Hair follicular keratinocyte (primary cell): Measurements from ENCODE around the gene TOMM70. TPM values are rescaled to one million over a fixed set of nuclear protein-coding genes. Genes with fewer than 3 reads are reported as not detected.

Experiments
- total RNA-seq: library from RNA; depleted of rRNA; stranded (reverse); fragments of >200 nt; gene quantifications from 2 replicates; pipeline ENCODE4 v1.2.3, GENCODE V29; 2015

The TOMM70 gene
- 37.6 and 47.9 TPM in 2 replicates for total RNA-seq

GRCh38 chr3:100400780-100401673 is at the start of gene TOMM70, which contains the start of gene LNP1:
Gene TOMM70, minus strand, starts transcription at chr3:100401089. Its CDS starts 140 bp downstream, at chr3:100400949.
Gene LNP1, plus strand, starts transcription at chr3:100401539. Its CDS starts 28,191 bp downstream, at chr3:100429730.

GRCh38 chr3:100334488-100335351 is 66.2 kb downstream of the TOMM70 start, which contains the start of gene NIT2:
Gene NIT2, plus strand, starts transcription at chr3:100334757. Its CDS starts 35 bp downstream, at chr3:100334792.

Other genes with a start within 250 kb of the TOMM70 start
- gene TBC1D23, start 140.1 kb downstream of the TOMM70 start, total RNA-seq = 21.9 and 29.9 TPM in 2 replicates
- gene NIT2, start 66.3 kb downstream of the TOMM70 start, total RNA-seq = 41.6 and 49.3 TPM in 2 replicates
- 0.70 and 3.0 TPM in 2 replicates for gene LNP1, start 450 bp upstream of the TOMM70 start, total RNA-seq
- 4.4 and 8.4 TPM in 2 replicates for gene TMEM45A, start 91.5 kb upstream of the TOMM70 start, total RNA-seq
- not detected in 2 replicates for gene ADGRG7, start 208.5 kb upstream of the TOMM70 start, total RNA-seq